ENCODE measurements around the gene UGGT1.

DNA sequence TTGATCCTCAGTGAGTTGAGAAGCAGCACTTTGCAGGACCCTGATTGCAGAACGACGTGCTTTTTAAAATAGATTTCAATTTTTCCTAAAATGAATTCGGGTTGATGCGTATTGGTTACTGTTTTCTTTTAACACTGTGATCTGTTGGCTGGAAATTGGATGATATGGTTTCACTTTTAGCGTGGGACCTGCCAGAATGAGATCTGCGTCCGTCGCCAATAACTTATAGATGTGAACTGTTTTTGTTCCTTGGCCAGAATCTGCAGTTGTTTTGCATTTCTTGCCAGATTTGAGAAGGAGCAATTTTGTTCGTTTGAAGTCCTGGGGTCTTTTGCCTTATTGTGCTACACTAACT is 703 bp downstream of the UGGT1 start:
- TF ChIP-seq, protein P1, sequence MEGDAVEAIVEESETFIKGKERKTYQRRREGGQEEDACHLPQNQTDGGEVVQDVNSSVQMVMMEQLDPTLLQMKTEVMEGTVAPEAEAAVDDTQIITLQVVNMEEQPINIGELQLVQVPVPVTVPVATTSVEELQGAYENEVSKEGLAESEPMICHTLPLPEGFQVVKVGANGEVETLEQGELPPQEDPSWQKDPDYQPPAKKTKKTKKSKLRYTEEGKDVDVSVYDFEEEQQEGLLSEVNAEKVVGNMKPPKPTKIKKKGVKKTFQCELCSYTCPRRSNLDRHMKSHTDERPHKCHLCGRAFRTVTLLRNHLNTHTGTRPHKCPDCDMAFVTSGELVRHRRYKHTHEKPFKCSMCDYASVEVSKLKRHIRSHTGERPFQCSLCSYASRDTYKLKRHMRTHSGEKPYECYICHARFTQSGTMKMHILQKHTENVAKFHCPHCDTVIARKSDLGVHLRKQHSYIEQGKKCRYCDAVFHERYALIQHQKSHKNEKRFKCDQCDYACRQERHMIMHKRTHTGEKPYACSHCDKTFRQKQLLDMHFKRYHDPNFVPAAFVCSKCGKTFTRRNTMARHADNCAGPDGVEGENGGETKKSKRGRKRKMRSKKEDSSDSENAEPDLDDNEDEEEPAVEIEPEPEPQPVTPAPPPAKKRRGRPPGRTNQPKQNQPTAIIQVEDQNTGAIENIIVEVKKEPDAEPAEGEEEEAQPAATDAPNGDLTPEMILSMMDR (conservative IDR thresholded peaks at IDR 0.05; ENCODE audit: low read length) = no peak
- TF ChIP-seq EZH2phosphoT487 (IDR thresholded peaks at IDR 0.05; ENCODE audit: borderline replicate concordance, low read depth, low read length) = no peak

All from OCI-LY7 (cell line).